Liver (tissue), 9 donors: ENCODE data around the gene CORO2A. TPM values are rescaled to one million over a fixed set of nuclear protein-coding genes. Genes with fewer than 3 reads are reported as not detected.

Experiments used
- DNase-seq: peaks from one replicate; pipeline ENCODE4 v3.0.0-alpha.2; 2017; ENCODE audit warnings: low spot score
- H3K27ac ChIP-seq, 2 donors: one replicate each; pipeline ENCODE4 v1.7.0; 2013; ENCODE audit warnings: inconsistent platforms in 2 of 2, low read length in 2 of 2, control low read depth in 1 of 2, low read depth in 1 of 2, mild to moderate bottlenecking in 1 of 2
- H3K27me3 ChIP-seq, 4 donors: one replicate each; pipeline versions ENCODE4 v1.6.1 to v1.7.0; 2013; ENCODE audit warnings: low read length in 3 of 4, inconsistent platforms in 1 of 4, mild to moderate bottlenecking in 1 of 4, moderate library complexity in 1 of 4; ENCODE audit not compliant: control insufficient read depth in 4 of 4, insufficient read depth in 4 of 4
- H3K36me3 ChIP-seq, 4 donors: one replicate each; pipeline versions ENCODE4 v1.6.1 to v1.7.0; 2013; ENCODE audit warnings: low read length in 3 of 4, mild to moderate bottlenecking in 3 of 4, low read depth in 1 of 4, moderate library complexity in 1 of 4; ENCODE audit not compliant: control insufficient read depth in 4 of 4, insufficient read depth in 3 of 4
- H3K4me1 ChIP-seq, 4 donors: one replicate each; pipeline versions ENCODE4 v1.6.1 to v1.7.0; 2013; ENCODE audit warnings: low read length in 3 of 4, mild to moderate bottlenecking in 3 of 4, moderate library complexity in 1 of 4; ENCODE audit not compliant: control insufficient read depth in 4 of 4, insufficient read depth in 4 of 4
- H3K4me3 ChIP-seq, 3 donors: one replicate each; pipeline versions ENCODE4 v1.6.1 to v1.7.0; 2013; ENCODE audit warnings: low read length in 3 of 3, control low read depth in 1 of 3, low read depth in 1 of 3, mild to moderate bottlenecking in 1 of 3
- H3K9ac ChIP-seq, 2 donors: one replicate each; pipeline ENCODE4 v1.7.0; 2013; ENCODE audit warnings: low read length in 2 of 2, mild to moderate bottlenecking in 2 of 2, moderate library complexity in 2 of 2, control low read depth in 1 of 2, low read depth in 1 of 2
- H3K9me3 ChIP-seq, 4 donors: one replicate each; pipeline versions ENCODE4 v1.6.1 to v1.7.0; 2013; ENCODE audit warnings: low read length in 3 of 4; ENCODE audit not compliant: control insufficient read depth in 4 of 4
- CTCF ChIP-seq: fragments of 150-350 bp; IDR thresholded peaks from 2 replicates; pipeline ENCODE4 v1.5.1; 2017; ENCODE audit warnings: improper control_type of control experiment, low read depth, low read length; ENCODE audit not compliant: missing input control
- EGR1 ChIP-seq, 2 donors: IDR thresholded peaks; 2 replicates each; pipeline ENCODE4 v1.6.1; 2016 to 2018; ENCODE audit warnings: antibody characterized with exemption in 2 of 2, low read depth in 2 of 2
- FOXA1 ChIP-seq: IDR thresholded peaks from 2 replicates; pipeline ENCODE4 v1.6.1; 2016; ENCODE audit warnings: antibody characterized with exemption
- FOXA2 ChIP-seq: IDR thresholded peaks from 2 replicates; pipeline ENCODE4 v1.6.1; 2016; ENCODE audit warnings: antibody characterized with exemption
- GABPA ChIP-seq, 2 donors: IDR thresholded peaks in 1 of 2; conservative IDR thresholded peaks in 1 of 2; 2 replicates each; pipeline ENCODE4 v1.6.1; 2016; ENCODE audit warnings: antibody characterized with exemption in 2 of 2, mild to moderate bottlenecking in 1 of 2, moderate library complexity in 1 of 2
- HNF4A ChIP-seq, 2 donors: conservative IDR thresholded peaks; 2 replicates each; pipeline ENCODE4 v1.6.1; 2016; ENCODE audit warnings: antibody characterized with exemption in 2 of 2, mild to moderate bottlenecking in 2 of 2
- MAX ChIP-seq: IDR thresholded peaks from 2 replicates; pipeline ENCODE4 v1.6.1; 2016; ENCODE audit warnings: antibody characterized with exemption
- NR2F2 ChIP-seq: IDR thresholded peaks from 2 replicates; pipeline ENCODE4 v1.6.1; 2016; ENCODE audit warnings: antibody characterized with exemption
- RAD21 ChIP-seq, 2 donors: IDR thresholded peaks; 2 replicates each; pipeline ENCODE4 v1.6.1; 2016; ENCODE audit warnings: antibody characterized with exemption in 2 of 2, mild to moderate bottlenecking in 2 of 2
- REST ChIP-seq: IDR thresholded peaks from 2 replicates; pipeline ENCODE4 v1.6.1; 2016; ENCODE audit warnings: antibody characterized with exemption, mild to moderate bottlenecking
- RXRA ChIP-seq, 2 donors: IDR thresholded peaks; 2 replicates each; pipeline ENCODE4 v1.6.1; 2017 to 2018; ENCODE audit warnings: antibody characterized with exemption in 2 of 2, mild to moderate bottlenecking in 1 of 2
- TAF1 ChIP-seq: conservative IDR thresholded peaks from 2 replicates; pipeline ENCODE4 v1.6.1; 2016; ENCODE audit warnings: antibody characterized with exemption, mild to moderate bottlenecking
- YY1 ChIP-seq: IDR thresholded peaks from 2 replicates; pipeline ENCODE4 v1.6.1; 2016; ENCODE audit warnings: antibody characterized with exemption, mild to moderate bottlenecking
- WGBS: extraction: QIAGEN DNeasy Blood & Tissue Kit; methylation state at CpG from one replicate; pipeline ENCODE4 v1.1.7; 2013; 5-methylcytosine and 5-hydroxymethylcytosine counted together
- polyA plus RNA-seq, 2 donors: library from polyadenylated mRNA; stranded (reverse) in 1 of 2; unstranded in 1 of 2; fragments of 200-250 nt in 1 of 2; fragments of >200 nt in 1 of 2; fragmentation: Nextera tagmentation in 1 of 2; extraction: Ambion mirVana in 1 of 2; gene quantifications; one replicate each; pipeline versions ENCODE4 v1.2.1 to v1.2.3, GENCODE V29; 2013 to 2015
- total RNA-seq, 2 donors: library from RNA; depleted of rRNA; stranded (reverse); fragments of >200 nt; gene quantifications; one replicate each; pipeline ENCODE4 v1.2.3, GENCODE V29; 2014
- TF ChIP-seq, protein P1 (sequence below): IDR thresholded peaks from 2 replicates; pipeline ENCODE4 v1.6.1; 2016; ENCODE audit warnings: antibody characterized with exemption
- donor health status: healthy.
- donor health status: healthy.
- donor health status: healthy.
- donor health status: healthy.
- donor health status: healthy.

The CORO2A gene
- total and polyA plus RNA-seq, 4 donors, result 1.2 to 2.8 (median 1.4) TPM

GRCh38 chr9:98187926-98188325 lies 4.5 kb downstream of the CORO2A start:
- H3K27ac ChIP-seq, result no peak overlapping the region
- WGBS, result 96% methylated on average over 5 of the region's 5 CpGs
- no peak overlapping the region for H3K9ac ChIP-seq
- peaks cover 4 to 20% (median 9%) of the 10 kb centered on the region in 4 donors for H3K4me1 ChIP-seq
- H3K4me3 ChIP-seq, result no peak overlapping the region
- no peaks in the 10 kb centered on the region for H3K9me3 ChIP-seq
- H3K27me3 ChIP-seq, result no peaks in the 10 kb centered on the region
- H3K36me3 ChIP-seq, result no peaks in the 10 kb centered on the region
- no peak for DNase-seq
- TF ChIP-seq FOXA2 (no peak), GABPA (IDR thresholded peaks at IDR 0.05 in 1 of 2, conservative IDR thresholded peaks at IDR 0.05 in 1 of 2) (no peak), RXRA (IDR thresholded peaks at IDR 0.05) (no peak), EGR1 (IDR thresholded peaks at IDR 0.05; ENCODE audit: low read depth in 2 of 2) (no peak), TAF1 (no peak), MAX (no peak), FOXA1 (no peak), HNF4A (conservative IDR thresholded peaks at IDR 0.05) (no peak), RAD21 (IDR thresholded peaks at IDR 0.05) (no peak), REST (no peak), YY1 (no peak)
- TF ChIP-seq, protein P1, sequence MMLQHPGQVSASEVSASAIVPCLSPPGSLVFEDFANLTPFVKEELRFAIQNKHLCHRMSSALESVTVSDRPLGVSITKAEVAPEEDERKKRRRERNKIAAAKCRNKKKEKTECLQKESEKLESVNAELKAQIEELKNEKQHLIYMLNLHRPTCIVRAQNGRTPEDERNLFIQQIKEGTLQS, result no peak

DNA sequence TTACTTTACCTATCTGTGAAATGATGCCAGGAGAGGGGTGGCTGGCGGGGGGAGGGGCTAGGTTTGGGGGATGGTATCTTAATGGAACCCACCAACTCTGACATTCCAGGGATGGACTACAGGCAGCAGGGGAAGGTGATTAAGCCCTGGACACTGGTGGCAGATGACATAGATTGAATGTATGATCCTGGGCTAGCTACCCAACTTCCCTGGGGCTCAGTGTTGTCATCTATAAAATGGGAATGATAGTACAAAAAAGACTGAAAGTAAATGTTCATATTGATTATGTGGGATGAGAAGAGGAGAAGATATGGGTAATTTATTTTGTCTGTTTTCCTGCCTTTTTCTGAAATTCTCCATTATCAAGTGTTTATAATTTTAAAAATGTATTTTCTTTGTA lies 6.2 kb downstream of the CORO2A start:
- Histone ChIP-seq H3K9me3 (no peaks in the 10 kb centered on the region), H3K9ac (no peak overlapping the region), H3K27ac (no peak overlapping the region), H3K36me3 (no peaks in the 10 kb centered on the region), H3K4me1 (peaks cover 5 to 21% (median 12%) of the 10 kb centered on the region in 4 donors), H3K27me3 (no peaks in the 10 kb centered on the region), H3K4me3 (no peak overlapping the region)
- TF ChIP-seq TAF1 (no peak), HNF4A (conservative IDR thresholded peaks at IDR 0.05) (no peak), RAD21 (IDR thresholded peaks at IDR 0.05) (no peak), MAX (no peak), GABPA (IDR thresholded peaks at IDR 0.05 in 1 of 2, conservative IDR thresholded peaks at IDR 0.05 in 1 of 2) (no peak), FOXA1 (no peak), CTCF (no peak), NR2F2 (no peak), YY1 (no peak)
- TF ChIP-seq, protein P1, result no peak
- 88% methylated on average over 1 of the region's 1 CpG for WGBS
- DNase-seq, result no peak
